CD4-positive, alpha-beta T cell (primary cell): ENCODE data around the gene ARGLU1. TPM values are rescaled to one million over a fixed set of nuclear protein-coding genes. Genes with fewer than 3 reads are reported as not detected.

ENCODE experiments used
- ATAC-seq: fragments of 200-7000 bp; cut with Tn5 transposase; one replicate; pipeline ENCODE4 v1.10.0; 2022; ENCODE audit warnings: mild to moderate bottlenecking; ENCODE audit not compliant: poor library complexity
- CTCF ChIA-PET: fragments of 350-600 bp; sonication (Branson Sonifier 250); formaldehyde crosslinking; loops from one replicate; lab custom pipeline; 2021; ENCODE audit warnings: antibody characterized with exemption, inconsistent platforms; lab: Charles Lee
- POLR2A ChIA-PET: fragments of 350-600 bp; sonication (Branson Sonifier 250); formaldehyde crosslinking; loops from one replicate; lab custom pipeline; 2021; ENCODE audit warnings: antibody characterized with exemption, inconsistent platforms; lab: Charles Lee
- DNase-seq, 14 experiments: peaks; one replicate each; pipeline ENCODE4 v3.0.0-alpha.2; 2013 to 2020; ENCODE audit warnings: mixed read lengths in 2 of 14
- H3K27ac ChIP-seq, 2 donors: one replicate each; pipeline versions ENCODE4 v1.5.1 to v1.7.0; 2013; ENCODE audit warnings: low read length in 2 of 2, low read depth in 1 of 2, mild to moderate bottlenecking in 1 of 2
- H3K27me3 ChIP-seq, 2 experiments: 1 replicate in 1 of 2; 2 replicates in 1 of 2; pipeline versions ENCODE4 v1.6.1 to v1.7.0; 2013; ENCODE audit warnings: low read length in 2 of 2, control low read depth in 1 of 2, mild to moderate bottlenecking in 1 of 2, moderate library complexity in 1 of 2; ENCODE audit not compliant: insufficient read depth in 2 of 2, control insufficient read depth in 1 of 2
- H3K36me3 ChIP-seq: one replicate; pipeline ENCODE4 v1.6.1; 2013; ENCODE audit warnings: low read length, control low read depth; ENCODE audit not compliant: insufficient read depth
- H3K4me1 ChIP-seq: one replicate; pipeline ENCODE4 v1.6.1; 2013; ENCODE audit warnings: low read length, control low read depth; ENCODE audit not compliant: insufficient read depth
- H3K4me3 ChIP-seq: one replicate; pipeline ENCODE4 v1.5.1; 2013; ENCODE audit warnings: mild to moderate bottlenecking, low read length, moderate library complexity
- H3K9me3 ChIP-seq, 2 experiments: 1 replicate in 1 of 2; 2 replicates in 1 of 2; pipeline versions ENCODE4 v1.6.1 to v1.7.0; 2013; ENCODE audit warnings: low read length in 2 of 2, mild to moderate bottlenecking in 2 of 2, control low read depth in 1 of 2, moderate library complexity in 1 of 2; ENCODE audit not compliant: control insufficient read depth in 1 of 2, insufficient read depth in 1 of 2
- H3K27ac Mint-ChIP-seq: one replicate; pipeline ENCODE4 v1.8.0; 2020; ENCODE audit warnings: mixed read lengths
- H3K27me3 Mint-ChIP-seq: one replicate; pipeline ENCODE4 v1.8.0; 2021; ENCODE audit warnings: mixed read lengths
- H3K36me3 Mint-ChIP-seq: one replicate; pipeline ENCODE4 v1.8.0; 2021; ENCODE audit warnings: low read depth, mixed read lengths
- H3K4me1 Mint-ChIP-seq: one replicate; pipeline ENCODE4 v1.8.0; 2021; ENCODE audit warnings: low read depth, mixed read lengths
- H3K4me3 Mint-ChIP-seq: one replicate; pipeline ENCODE4 v1.8.0; 2020; ENCODE audit warnings: mild to moderate bottlenecking, mixed read lengths
- H3K9me3 Mint-ChIP-seq: one replicate; pipeline ENCODE4 v1.8.0; 2020; ENCODE audit warnings: mixed read lengths
- CTCF ChIP-seq: fragments of 200-600 bp; IDR thresholded peaks from one replicate; pipeline ENCODE4 v1.8.0; 2022; ENCODE audit warnings: antibody characterized with exemption, mild to moderate bottlenecking
- intact Hi-C, 2 experiments: fragments of 100-400 bp; cut with DNase I in 1 of 2; cut with micrococcal nuclease in 1 of 2; formaldehyde crosslinking; loops; one replicate each; pipeline versions ENCODE4 v1.15.1 to v1.9.0; 2023 to 2025; cut with DNase I, micrococcal nuclease
- total RNA-seq, 174 experiments: library from RNA in 2 of 174; stranded (reverse) in 2 of 174; gene quantifications; one replicate each; pipeline ENCODE4 v1.2.3 and lab custom pipeline; 2021 to 2026

Gene ARGLU1
- total RNA-seq, 2 experiments from 2014 or later, result 146 to 152 TPM

GRCh38 chr13:106530980-106531481 is 36.9 kb downstream of the ARGLU1 start:
- no peaks in the 10 kb centered on the region for H3K9me3 Mint-ChIP-seq
- intact Hi-C loops, result loop anchor here in 1 of 2 experiments (10.0 kb wide), 1 partner anchor 1756 kb away; no protein-coding TSS in a partner anchor
- DNase-seq (no peak), ATAC-seq (no peak)
- Histone ChIP-seq H3K36me3 (no peaks in the 10 kb centered on the region), H3K4me1 (peaks cover 28% of the 10 kb centered on the region), H3K27ac (no peak overlapping the region), H3K27me3 (peaks cover 36 to 60% of the 10 kb centered on the region in 2 experiments), H3K4me3 (no peak overlapping the region), H3K9me3 (no peaks in the 10 kb centered on the region)
- no peaks in the 10 kb centered on the region for H3K36me3 Mint-ChIP-seq
- no peak for TF ChIP-seq CTCF
- no peak overlapping the region for H3K27ac Mint-ChIP-seq
- peaks cover 20% of the 10 kb centered on the region for H3K4me1 Mint-ChIP-seq
- CTCF ChIA-PET, result no interaction called here
- peaks cover 79% of the 10 kb centered on the region for H3K27me3 Mint-ChIP-seq
- POLR2A ChIA-PET, result no interaction called here
- H3K4me3 Mint-ChIP-seq, result no peak overlapping the region

- H3K36me3 Mint-ChIP-seq, result no peaks in the 10 kb centered on the region
- no peak overlapping the region for H3K27ac ChIP-seq
- peaks cover 25% of the 10 kb centered on the region for H3K4me1 ChIP-seq
- no peaks in the 10 kb centered on the region for H3K9me3 Mint-ChIP-seq
- POLR2A ChIA-PET, result no interaction called here
- peaks cover 20% of the 10 kb centered on the region for H3K4me1 Mint-ChIP-seq
- no peak overlapping the region for H3K4me3 ChIP-seq
- no peak for TF ChIP-seq CTCF
- no peak for ATAC-seq
- no peak for DNase-seq
- CTCF ChIA-PET, result no interaction called here
- no peak overlapping the region for H3K27ac Mint-ChIP-seq
- H3K4me3 Mint-ChIP-seq, result no peak overlapping the region
- intact Hi-C loops, result loop anchor here in 1 of 2 experiments (10.0 kb wide), 1 partner anchor 1756 kb away; no protein-coding TSS in a partner anchor
- H3K27me3 Mint-ChIP-seq, result peaks cover 84% of the 10 kb centered on the region
- H3K9me3 ChIP-seq, result no peaks in the 10 kb centered on the region
- peaks cover 36 to 63% of the 10 kb centered on the region in 2 experiments for H3K27me3 ChIP-seq
- H3K36me3 ChIP-seq, result no peaks in the 10 kb centered on the region
These were observed 37.6 kb downstream of the ARGLU1 start for GRCh38 chr13:106530171-106530851.

GRCh38 chr13:106529415-106530170 is 38.3 kb downstream of the ARGLU1 start:
- Mint-ChIP-seq H3K27ac (no peak overlapping the region), H3K4me3 (no peak overlapping the region), H3K4me1 (peaks cover 20% of the 10 kb centered on the region), H3K27me3 (peaks cover 86% of the 10 kb centered on the region), H3K36me3 (no peaks in the 10 kb centered on the region), H3K9me3 (no peaks in the 10 kb centered on the region)
- intact Hi-C loops, result loop anchor here in 1 of 2 experiments (10.0 kb wide), 1 partner anchor 1755 kb away; no protein-coding TSS in a partner anchor
- ATAC-seq (no peak), DNase-seq (no peak)
- H3K4me1 ChIP-seq, result peaks cover 22% of the 10 kb centered on the region
- no peaks in the 10 kb centered on the region for H3K9me3 ChIP-seq
- no peak for TF ChIP-seq CTCF
- no peaks in the 10 kb centered on the region for H3K36me3 ChIP-seq
- CTCF ChIA-PET, result no interaction called here
- no peak overlapping the region for H3K4me3 ChIP-seq
- POLR2A ChIA-PET, result no interaction called here
- no peak overlapping the region for H3K27ac ChIP-seq
- H3K27me3 ChIP-seq, result peaks cover 33 to 61% of the 10 kb centered on the region in 2 experiments
